Cardiac muscle cell (in vitro differentiated cells and primary cell): ENCODE results near the gene ZNF208. TPM values are rescaled to one million over a fixed set of nuclear protein-coding genes. Genes with fewer than 3 reads are reported as not detected.

Experiments
- DNase-seq, 2 donors: peaks; one replicate each; pipeline versions ENCODE4 v3.0.0 to v3.0.0-alpha.2; 2010 to 2017; ENCODE audit warnings: low read depth in 1 of 2, low spot score in 1 of 2
- H3K27ac ChIP-seq: fragments of 200-600 bp; sonication (generic); 2 replicates; pipeline ENCODE4 v1.5.1; 2016
- H3K27me3 ChIP-seq: fragments of 200-600 bp; sonication (generic); 2 replicates; pipeline ENCODE4 v1.6.0; 2016; ENCODE audit warnings: control low read depth
- H3K36me3 ChIP-seq: fragments of 200-600 bp; sonication (generic); 2 replicates; pipeline ENCODE4 v1.5.1; 2016; ENCODE audit warnings: control low read depth
- H3K4me1 ChIP-seq: fragments of 200-600 bp; sonication (generic); 2 replicates; pipeline ENCODE4 v1.8.1; 2017; ENCODE audit warnings: low read depth, mild to moderate bottlenecking, mixed run types
- H3K4me3 ChIP-seq: fragments of 200-600 bp; sonication (generic); 2 replicates; pipeline ENCODE4 v1.5.1; 2016; ENCODE audit warnings: mild to moderate bottlenecking
- H3K9me3 ChIP-seq: fragments of 200-600 bp; sonication (generic); 2 replicates; pipeline ENCODE4 v1.5.1; 2017; ENCODE audit warnings: low read depth, mild to moderate bottlenecking, control low read depth
- CTCF ChIP-seq: IDR thresholded peaks from 2 replicates; pipeline ENCODE4 v1.5.1; 2012; ENCODE audit warnings: low read depth, mild to moderate bottlenecking, low read length
- polyA plus RNA-seq: library from polyadenylated mRNA; unstranded; fragments of >200 nt; fragmentation: Nextera tagmentation; extraction: Ambion mirVana; gene quantifications from 2 replicates; pipeline ENCODE4 v1.2.1, GENCODE V29; 2016
- total RNA-seq: library from RNA; depleted of rRNA; stranded (reverse); fragments of >200 nt; gene quantifications from 2 replicates; pipeline ENCODE4 v1.2.3, GENCODE V29; 2016

Gene ZNF208
- total and polyA plus RNA-seq, 2 experiments from 2014 or later, result not detected

GRCh38 chr19:21915411-21915810 is 95.3 kb downstream of the ZNF208 start:
- no peaks in the 10 kb centered on the region for H3K4me1 ChIP-seq

GRCh38 chr19:21912654-21913053 is 98.1 kb downstream of the ZNF208 start:
- Histone ChIP-seq H3K4me3 (no peak overlapping the region), H3K27me3 (no peaks in the 10 kb centered on the region), H3K9me3 (no peaks in the 10 kb centered on the region), H3K36me3 (no peaks in the 10 kb centered on the region), H3K4me1 (no peaks in the 10 kb centered on the region), H3K27ac (no peak overlapping the region)
- TF ChIP-seq CTCF, result no peak
- no peak for DNase-seq

More at GRCh38 chr19:21915411-21915810, 95.3 kb downstream of the ZNF208 start:
- Histone ChIP-seq H3K4me3 (no peak overlapping the region), H3K27ac (no peak overlapping the region), H3K9me3 (no peaks in the 10 kb centered on the region), H3K27me3 (no peaks in the 10 kb centered on the region), H3K36me3 (no peaks in the 10 kb centered on the region)
- TF ChIP-seq CTCF, result no peak
- no peak for DNase-seq

- H3K9me3 ChIP-seq, result no peaks in the 10 kb centered on the region
- no peaks in the 10 kb centered on the region for H3K36me3 ChIP-seq
- H3K27ac ChIP-seq, result no peak overlapping the region
- no peak for DNase-seq
- no peaks in the 10 kb centered on the region for H3K4me1 ChIP-seq
- TF ChIP-seq CTCF, result no peak
- H3K27me3 ChIP-seq, result no peaks in the 10 kb centered on the region
- no peak overlapping the region for H3K4me3 ChIP-seq
These were observed 100.4 kb downstream of the ZNF208 start for GRCh38 chr19:21910318-21910717.

GRCh38 chr19:21908066-21908465 is 102.7 kb downstream of the ZNF208 start:
- Histone ChIP-seq H3K9me3 (no peaks in the 10 kb centered on the region), H3K4me1 (no peaks in the 10 kb centered on the region), H3K27ac (no peak overlapping the region), H3K27me3 (no peaks in the 10 kb centered on the region), H3K36me3 (no peaks in the 10 kb centered on the region), H3K4me3 (no peak overlapping the region)
- no peak for TF ChIP-seq CTCF
- no peak for DNase-seq

- no peaks in the 10 kb centered on the region for H3K36me3 ChIP-seq
- no peaks in the 10 kb centered on the region for H3K4me1 ChIP-seq
- DNase-seq, result no peak
- TF ChIP-seq CTCF, result no peak
- H3K4me3 ChIP-seq, result no peak overlapping the region
- no peaks in the 10 kb centered on the region for H3K9me3 ChIP-seq
- no peaks in the 10 kb centered on the region for H3K27me3 ChIP-seq
- no peak overlapping the region for H3K27ac ChIP-seq
These were observed 103.2 kb downstream of the ZNF208 start for GRCh38 chr19:21907516-21907915.

- no peaks in the 10 kb centered on the region for H3K36me3 ChIP-seq
- no peak for DNase-seq
- H3K4me1 ChIP-seq, result no peaks in the 10 kb centered on the region
- no peak for TF ChIP-seq CTCF
- H3K27me3 ChIP-seq, result no peaks in the 10 kb centered on the region
- no peaks in the 10 kb centered on the region for H3K9me3 ChIP-seq
- no peak overlapping the region for H3K4me3 ChIP-seq
- H3K27ac ChIP-seq, result no peak overlapping the region
These were observed 108.2 kb downstream of the ZNF208 start for GRCh38 chr19:21902571-21902970.
